Ovary (tissue), 9 donors: ENCODE data around the gene ABTB2. TPM values are rescaled to one million over a fixed set of nuclear protein-coding genes. Genes with fewer than 3 reads are reported as not detected.

Source experiments
- DNase-seq, 5 donors: peaks; one replicate each; pipeline ENCODE4 v3.0.0-alpha.2; 2019 to 2020
- H3K27ac ChIP-seq, 2 donors: fragments of 200-600 bp; one replicate each; pipeline versions ENCODE4 v1.5.1 to v1.8.0; 2019 to 2022
- H3K27me3 ChIP-seq: fragments of 200-600 bp; one replicate; pipeline ENCODE4 v1.8.0; 2022
- H3K36me3 ChIP-seq: fragments of 200-600 bp; sonication (generic); one replicate; pipeline ENCODE4 v1.5.1; 2019
- H3K4me1 ChIP-seq: one replicate; pipeline ENCODE4 v1.8.1; 2013; ENCODE audit warnings: mild to moderate bottlenecking, moderate library complexity; ENCODE audit not compliant: insufficient read depth
- H3K4me3 ChIP-seq: fragments of 200-600 bp; sonication (generic); one replicate; pipeline ENCODE4 v1.5.1; 2017
- H3K9me3 ChIP-seq, 2 donors: fragments of 200-600 bp in 1 of 2; sonication (generic) in 1 of 2; one replicate each; pipeline versions ENCODE4 v1.5.1 to v1.8.1; 2013 to 2019; ENCODE audit warnings: mild to moderate bottlenecking in 1 of 2, moderate library complexity in 1 of 2
- CTCF ChIP-seq, 3 donors: fragments of 450-650 bp in 2 of 3; fragments of 200-600 bp in 1 of 3; IDR thresholded peaks; one replicate each; pipeline versions ENCODE4 v1.5.1 to v1.8.0; 2016 to 2022; ENCODE audit warnings: antibody characterized with exemption in 3 of 3, mild to moderate bottlenecking in 1 of 3
- EP300 ChIP-seq: sonication (generic); formaldehyde crosslinking; IDR thresholded peaks from one replicate; pipeline ENCODE4 v1.6.1; 2017; ENCODE audit warnings: antibody characterized with exemption
- POLR2A ChIP-seq: fragments of 450-650 bp; IDR thresholded peaks from one replicate; pipeline ENCODE4 v1.6.1; 2017; ENCODE audit warnings: antibody characterized with exemption, mild to moderate bottlenecking, moderate library complexity
- WGBS, 3 donors: extraction: QIAGEN DNeasy Blood & Tissue Kit in 1 of 3; methylation state at CpG; one replicate each; pipeline versions ENCODE4 v1.1.5 to v1.1.7; 2013 to 2017; 5-methylcytosine and 5-hydroxymethylcytosine counted together
- intact Hi-C, 4 donors: fragments of 100-400 bp; cut with DNase I; formaldehyde crosslinking; loops; one replicate each; pipeline versions ENCODE4 v1.11.0 to v1.15.1; 2022 to 2023
- polyA plus RNA-seq, 2 donors: library from polyadenylated mRNA; stranded (reverse); fragments of 200-250 nt in 1 of 2; fragments of 350-450 nt in 1 of 2; fragmentation: Illumina TruSeq in 1 of 2; extraction: RNeasy Lipid Tissue Mini Kit (QIAGEN cat#74804) in 1 of 2; gene quantifications; one replicate each; pipeline ENCODE4 v1.2.3, GENCODE V29; 2013 to 2014
- total RNA-seq, 7 donors: library from RNA; depleted of rRNA in 2 of 7; stranded (reverse); fragments of >200 nt in 2 of 7; fragmentation: NEBNext Ultra II Directional in 3 of 7; extraction: Animal tissue kit (Norgen Biotek cat#: 25700) in 3 of 7; gene quantifications; one replicate each; pipeline versions ENCODE4 v1.1.0 to v1.2.4, GENCODE V29; 2016 to 2023
- donor health status: DM: no; HTN: no; CAD: no; lungs with moderate emphysema.
- donor health status: DM: no; HTN: no; CAD: no.
- donor health status: Bipolar disorder and iron deficiency.
- donor health status: DM: yes; HTN: yes; CAD: no.
- donor health status: DM: no; HTN: no; CAD: no.
- donor health status: DM: yes; HTN: yes; CAD: no.

The ABTB2 gene
- total and polyA plus RNA-seq, 9 donors: 1.2 to 7.2 (median 2.6) TPM

- Histone ChIP-seq H3K4me3 (no peak overlapping the region), H3K4me1 (peaks cover 2% of the 10 kb centered on the region), H3K36me3 (no peaks in the 10 kb centered on the region), H3K27ac (no peak overlapping the region), H3K27me3 (no peaks in the 10 kb centered on the region), H3K9me3 (no peaks in the 10 kb centered on the region)
- no peak for TF ChIP-seq EP300
- TF ChIP-seq POLR2A: no peak
- TF ChIP-seq CTCF (IDR thresholded peaks at IDR 0.05): no peak
- DNase-seq: no peak
- 85 to 92% (median 88%) methylated on average over 13 of the region's 13 CpGs for WGBS, 3 donors
- intact Hi-C loops: no loop called here
These were observed 163.1 kb downstream of the ABTB2 start for GRCh38 chr11:34194576-34195335.

GRCh38 chr11:34192481-34193401 is 165.1 kb downstream of the ABTB2 start:
- TF ChIP-seq EP300 (no peak), CTCF (IDR thresholded peaks at IDR 0.05) (no peak), POLR2A (no peak)
- 36 to 40% (median 38%) methylated on average over 13 to 14 of the region's 14 CpGs for WGBS, 3 donors
- peaks cover 2% of the 10 kb centered on the region for H3K4me1 ChIP-seq
- intact Hi-C loops: no loop called here
- no peaks in the 10 kb centered on the region for H3K9me3 ChIP-seq
- peak overlapping the region in 1 of 2 donors; percentile 3 for H3K27ac ChIP-seq
- peak; percentile 48 to 68 (median 52) for DNase-seq
- no peaks in the 10 kb centered on the region for H3K36me3 ChIP-seq
- no peaks in the 10 kb centered on the region for H3K27me3 ChIP-seq
- no peak overlapping the region for H3K4me3 ChIP-seq

GRCh38 chr11:34191578-34191977 is 166.2 kb downstream of the ABTB2 start:
- H3K4me1 ChIP-seq: peaks cover 2% of the 10 kb centered on the region
- no peak overlapping the region for H3K4me3 ChIP-seq
- TF ChIP-seq EP300: no peak
- no peak for TF ChIP-seq POLR2A
- no peak for TF ChIP-seq CTCF (IDR thresholded peaks at IDR 0.05)
- DNase-seq: no peak
- H3K36me3 ChIP-seq: no peaks in the 10 kb centered on the region
- H3K9me3 ChIP-seq: no peaks in the 10 kb centered on the region
- 87 to 89% (median 89%) methylated on average over 5 of the region's 5 CpGs for WGBS, 3 donors
- H3K27me3 ChIP-seq: no peaks in the 10 kb centered on the region
- no peak overlapping the region for H3K27ac ChIP-seq
- intact Hi-C loops: no loop called here

GRCh38 chr11:34190192-34191139 is 167.3 kb downstream of the ABTB2 start:
- Histone ChIP-seq H3K4me3 (no peak overlapping the region), H3K27me3 (no peaks in the 10 kb centered on the region), H3K27ac (no peak overlapping the region), H3K36me3 (no peaks in the 10 kb centered on the region), H3K9me3 (no peaks in the 10 kb centered on the region), H3K4me1 (peaks cover 2% of the 10 kb centered on the region)
- TF ChIP-seq POLR2A (no peak), CTCF (IDR thresholded peaks at IDR 0.05) (no peak), EP300 (no peak)
- intact Hi-C loops: no loop called here
- DNase-seq: no peak
- 91 to 95% (median 93%) methylated on average over 8 of the region's 8 CpGs for WGBS, 3 donors
